ENCODE data around the gene GDF3.
"Not testable (repeated sequence)": the region's sequence is repeated elsewhere in the genome, so short reads cannot be mapped to it uniquely, and the experiment has no call there.

Gene GDF3

GRCh38 chr12:7695566-7696197 lies at the start of gene GDF3:
Gene GDF3, minus strand, starts transcription at chr12:7695775. Its CDS starts 47 bp downstream, at chr12:7695728.
- TF ChIP-seq CTCF (IDR thresholded peaks at IDR 0.05; ENCODE audit: insufficient read depth, low read length, poor library complexity, severe bottlenecking), result no peak
- Histone ChIP-seq H3K27me3 (replicated peaks; ENCODE audit: control insufficient read depth, insufficient read depth, low read length) (no peaks in the 10 kb centered on the region), H3K36me3 (ENCODE audit: control insufficient read depth, insufficient read depth, low read length) (no peaks in the 10 kb centered on the region), H3K4me3 (replicated peaks; ENCODE audit: low read depth, low read length) (no peak within 1 kb of the TSS)
- no peak for DNase-seq (ENCODE audit: extremely low read depth, insufficient read length)

GRCh38 chr12:7732993-7733392 lies 37.4 kb upstream of the GDF3 start:
- no peaks in the 10 kb centered on the region for H3K27me3 ChIP-seq (replicated peaks; ENCODE audit: control insufficient read depth, insufficient read depth, low read length)
- H3K36me3 ChIP-seq (ENCODE audit: control insufficient read depth, insufficient read depth, low read length), result no peaks in the 10 kb centered on the region
- DNase-seq (ENCODE audit: extremely low read depth, insufficient read length), result no peak
- no peak overlapping the region for H3K4me3 ChIP-seq (replicated peaks; ENCODE audit: low read depth, low read length)
- TF ChIP-seq CTCF (IDR thresholded peaks at IDR 0.05; ENCODE audit: insufficient read depth, low read length, poor library complexity, severe bottlenecking), result no peak

GRCh38 chr12:7731486-7731885 lies 35.9 kb upstream of the GDF3 start:
- no peak for TF ChIP-seq CTCF (IDR thresholded peaks at IDR 0.05; ENCODE audit: insufficient read depth, low read length, poor library complexity, severe bottlenecking)
- DNase-seq (ENCODE audit: extremely low read depth, insufficient read length), result no peak
- H3K36me3 ChIP-seq (ENCODE audit: control insufficient read depth, insufficient read depth, low read length), result no peaks in the 10 kb centered on the region
- no peaks in the 10 kb centered on the region for H3K27me3 ChIP-seq (replicated peaks; ENCODE audit: control insufficient read depth, insufficient read depth, low read length)
- no peak overlapping the region for H3K4me3 ChIP-seq (replicated peaks; ENCODE audit: low read depth, low read length)

- not testable (repeated sequence) for H3K36me3 ChIP-seq (ENCODE audit: control insufficient read depth, insufficient read depth, low read length); DNase-seq (ENCODE audit: extremely low read depth, insufficient read length); H3K4me3 ChIP-seq (replicated peaks; ENCODE audit: low read depth, low read length); H3K27me3 ChIP-seq (replicated peaks; ENCODE audit: control insufficient read depth, insufficient read depth, low read length)
Measured at GRCh38 chr12:7730984-7731383, 35.4 kb upstream of the GDF3 start.

- Histone ChIP-seq H3K36me3 (ENCODE audit: control insufficient read depth, insufficient read depth, low read length) (no peaks in the 10 kb centered on the region), H3K27me3 (replicated peaks; ENCODE audit: control insufficient read depth, insufficient read depth, low read length) (no peaks in the 10 kb centered on the region), H3K4me3 (replicated peaks; ENCODE audit: low read depth, low read length) (no peak overlapping the region)
- DNase-seq (ENCODE audit: extremely low read depth, insufficient read length), result no peak
- TF ChIP-seq CTCF (IDR thresholded peaks at IDR 0.05; ENCODE audit: insufficient read depth, low read length, poor library complexity, severe bottlenecking), result no peak
Measured at GRCh38 chr12:7729746-7730145, 34.2 kb upstream of the GDF3 start.

- no peak for DNase-seq (ENCODE audit: extremely low read depth, insufficient read length)
- Histone ChIP-seq H3K36me3 (ENCODE audit: control insufficient read depth, insufficient read depth, low read length) (no peaks in the 10 kb centered on the region), H3K27me3 (replicated peaks; ENCODE audit: control insufficient read depth, insufficient read depth, low read length) (no peaks in the 10 kb centered on the region), H3K4me3 (replicated peaks; ENCODE audit: low read depth, low read length) (no peak overlapping the region)
- TF ChIP-seq CTCF (IDR thresholded peaks at IDR 0.05; ENCODE audit: insufficient read depth, low read length, poor library complexity, severe bottlenecking), result no peak
Measured at GRCh38 chr12:7723926-7724325, 28.4 kb upstream of the GDF3 start.
